SK-N-SH treated with all-trans-retinoic acid at 6 μM for 48 hours (cell line): ENCODE measurements around the gene ANXA10.

Experiments used
- ATAC-seq: fragments of 200-7000 bp; cut with Tn5 transposase; 3 replicates; pipeline ENCODE4 v1.9.1; 2020; ENCODE audit warnings: mild to moderate bottlenecking, moderate library complexity
- ARNTL ChIP-seq: fragments of 450-650 bp; formaldehyde crosslinking; IDR thresholded peaks from 2 replicates; pipeline ENCODE4 v1.5.0; 2020; ENCODE audit warnings: low read depth, mild to moderate bottlenecking, moderate library complexity, borderline replicate concordance
- BACH2 ChIP-seq: fragments of 250-450 bp; sonication (Bioruptor Pico); IDR thresholded peaks from 2 replicates; pipeline ENCODE4 v1.9.0; 2021; ENCODE audit warnings: mild to moderate bottlenecking, borderline replicate concordance
- CSDC2 ChIP-seq: fragments of 250-450 bp; sonication (Bioruptor Pico); IDR thresholded peaks from 2 replicates; pipeline ENCODE4 v1.5.0; 2020; ENCODE audit warnings: mild to moderate bottlenecking, moderate library complexity
- CSRNP3 ChIP-seq: fragments of 250-450 bp; sonication (Bioruptor Pico); IDR thresholded peaks from 2 replicates; pipeline ENCODE4 v1.5.1; 2021; ENCODE audit warnings: mild to moderate bottlenecking, moderate library complexity
- ESRRG ChIP-seq: fragments of 250-450 bp; sonication (Bioruptor Pico); IDR thresholded peaks from 2 replicates; pipeline ENCODE4 v1.6.1; 2021; ENCODE audit warnings: mild to moderate bottlenecking
- GLIS3 ChIP-seq: fragments of 250-450 bp; sonication (Bioruptor Pico); IDR thresholded peaks from 2 replicates; pipeline ENCODE4 v1.5.0; 2020; ENCODE audit warnings: mild to moderate bottlenecking, moderate library complexity
- ISL1 ChIP-seq: fragments of 250-450 bp; sonication (Bioruptor Pico); IDR thresholded peaks from 2 replicates; pipeline ENCODE4 v2.1.2; 2022; ENCODE audit warnings: mild to moderate bottlenecking, moderate library complexity
- OSR1 ChIP-seq: fragments of 250-450 bp; sonication (Bioruptor Pico); IDR thresholded peaks from 2 replicates; pipeline ENCODE4 v1.8.0; 2022; ENCODE audit warnings: moderate library complexity, mild to moderate bottlenecking, inconsistent platforms
- PATZ1 ChIP-seq: fragments of 250-450 bp; sonication (Bioruptor Pico); IDR thresholded peaks from 2 replicates; pipeline ENCODE4 v1.8.0; 2020; ENCODE audit warnings: mild to moderate bottlenecking, moderate library complexity, borderline replicate concordance
- POU6F1 ChIP-seq: fragments of 250-450 bp; sonication (Bioruptor Pico); IDR thresholded peaks from 2 replicates; pipeline ENCODE4 v1.8.0; 2021; ENCODE audit warnings: low read depth, mild to moderate bottlenecking, moderate library complexity, borderline replicate concordance
- PPARA ChIP-seq: fragments of 250-450 bp; sonication (Bioruptor Pico); IDR thresholded peaks from 2 replicates; pipeline ENCODE4 v1.5.0; 2020; ENCODE audit warnings: mild to moderate bottlenecking, borderline replicate concordance
- RARB ChIP-seq: fragments of 250-450 bp; sonication (Bioruptor Pico); IDR thresholded peaks from 2 replicates; pipeline ENCODE4 v1.8.0; 2021; ENCODE audit warnings: mild to moderate bottlenecking, moderate library complexity
- SNAI2 ChIP-seq: fragments of 250-450 bp; sonication (Bioruptor Pico); IDR thresholded peaks from 2 replicates; pipeline ENCODE4 v1.5.0; 2020; ENCODE audit warnings: mild to moderate bottlenecking, moderate library complexity
- TCF4 ChIP-seq: fragments of 250-450 bp; sonication (Bioruptor Pico); IDR thresholded peaks from 2 replicates; pipeline ENCODE4 v1.8.0; 2021; ENCODE audit warnings: mild to moderate bottlenecking, moderate library complexity, borderline replicate concordance
- TOX ChIP-seq: fragments of 250-450 bp; sonication (Bioruptor Pico); IDR thresholded peaks from 2 replicates; pipeline ENCODE4 v1.8.0; 2021; ENCODE audit warnings: mild to moderate bottlenecking, moderate library complexity, borderline replicate concordance
- ZC3H10 ChIP-seq: fragments of 250-450 bp; sonication (Bioruptor Pico); IDR thresholded peaks from 2 replicates; pipeline ENCODE4 v1.5.1; 2021; ENCODE audit warnings: mild to moderate bottlenecking, moderate library complexity
- ZFP3 ChIP-seq: fragments of 250-450 bp; sonication (Bioruptor Pico); IDR thresholded peaks from 2 replicates; pipeline ENCODE4 v1.5.0; 2020; ENCODE audit warnings: mild to moderate bottlenecking, moderate library complexity
- ZFP30 ChIP-seq: fragments of 450-650 bp; formaldehyde crosslinking; IDR thresholded peaks from 2 replicates; pipeline ENCODE4 v1.5.0; 2022; ENCODE audit warnings: mild to moderate bottlenecking, moderate library complexity
- ZNF565 ChIP-seq: fragments of 450-650 bp; formaldehyde crosslinking; conservative IDR thresholded peaks from 2 replicates; pipeline ENCODE4 v1.5.0; 2020; ENCODE audit warnings: low read depth, mild to moderate bottlenecking, moderate library complexity
- ZNF70 ChIP-seq: fragments of 450-650 bp; formaldehyde crosslinking; IDR thresholded peaks from 2 replicates; pipeline ENCODE4 v1.5.0; 2020; ENCODE audit warnings: mild to moderate bottlenecking, moderate library complexity
- ZNF8 ChIP-seq: fragments of 450-650 bp; formaldehyde crosslinking; IDR thresholded peaks from 2 replicates; pipeline ENCODE4 v1.5.0; 2020; ENCODE audit warnings: mild to moderate bottlenecking, moderate library complexity
- TF ChIP-seq, protein P1 (sequence below): fragments of 250-450 bp; sonication (Bioruptor Pico); IDR thresholded peaks from 2 replicates; pipeline ENCODE4 v1.5.1; 2020; ENCODE audit warnings: low read depth, mild to moderate bottlenecking, moderate library complexity

The ANXA10 gene

DNA sequence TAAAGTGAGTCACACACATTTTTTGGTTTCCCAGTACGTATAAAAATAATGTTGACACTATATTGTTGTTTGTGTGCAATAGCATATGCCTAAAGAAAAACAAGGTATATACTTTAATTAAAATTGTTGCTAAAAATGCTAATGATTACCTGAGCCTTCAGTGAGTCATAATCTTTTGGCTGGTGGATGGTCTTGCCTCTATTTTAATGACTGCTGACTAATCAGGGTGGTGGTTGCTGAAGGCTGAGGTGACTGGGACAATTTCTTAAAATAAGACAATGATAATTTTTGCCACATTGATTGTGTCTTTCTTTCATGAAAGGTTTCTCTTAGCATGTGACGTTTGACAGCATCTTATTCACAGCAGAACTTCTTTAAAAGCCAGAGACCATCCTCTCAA lies 21.0 kb upstream of the ANXA10 start:
- no peak for ATAC-seq
- TF ChIP-seq SNAI2 (CRISPR knock-in tag) (no peak), PATZ1 (CRISPR knock-in tag) (no peak), PPARA (CRISPR knock-in tag) (no peak), ZNF565 (CRISPR knock-in tag) (no peak), ZC3H10 (CRISPR knock-in tag) (no peak), POU6F1 (CRISPR knock-in tag) (no peak), CSDC2 (CRISPR knock-in tag) (no peak), GLIS3 (no peak), ZNF70 (CRISPR knock-in tag) (no peak), ZNF8 (no peak), TCF4 (CRISPR knock-in tag) (no peak), ZFP30 (CRISPR knock-in tag) (no peak), ISL1 (CRISPR knock-in tag) (no peak), BACH2 (CRISPR knock-in tag) (no peak), OSR1 (CRISPR knock-in tag) (no peak)
- TF ChIP-seq, protein P1, sequence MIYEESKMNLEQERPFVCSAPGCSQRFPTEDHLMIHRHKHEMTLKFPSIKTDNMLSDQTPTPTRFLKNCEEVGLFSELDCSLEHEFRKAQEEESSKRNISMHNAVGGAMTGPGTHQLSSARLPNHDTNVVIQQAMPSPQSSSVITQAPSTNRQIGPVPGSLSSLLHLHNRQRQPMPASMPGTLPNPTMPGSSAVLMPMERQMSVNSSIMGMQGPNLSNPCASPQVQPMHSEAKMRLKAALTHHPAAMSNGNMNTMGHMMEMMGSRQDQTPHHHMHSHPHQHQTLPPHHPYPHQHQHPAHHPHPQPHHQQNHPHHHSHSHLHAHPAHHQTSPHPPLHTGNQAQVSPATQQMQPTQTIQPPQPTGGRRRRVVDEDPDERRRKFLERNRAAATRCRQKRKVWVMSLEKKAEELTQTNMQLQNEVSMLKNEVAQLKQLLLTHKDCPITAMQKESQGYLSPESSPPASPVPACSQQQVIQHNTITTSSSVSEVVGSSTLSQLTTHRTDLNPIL (CRISPR knock-in tag) = no peak

GRCh38 chr4:168074861-168075260 lies 17.5 kb upstream of the ANXA10 start:
- no peak for ATAC-seq
- no peak for TF ChIP-seq ISL1 (CRISPR knock-in tag)
- no peak for TF ChIP-seq ZC3H10 (CRISPR knock-in tag)
- TF ChIP-seq ARNTL = no peak
- TF ChIP-seq, protein P1 (CRISPR knock-in tag) = no peak
- TF ChIP-seq TCF4 (CRISPR knock-in tag) = no peak
- TF ChIP-seq TOX (CRISPR knock-in tag) = no peak
- TF ChIP-seq ZFP3 (CRISPR knock-in tag) = no peak
- no peak for TF ChIP-seq PPARA (CRISPR knock-in tag)
- no peak for TF ChIP-seq CSDC2 (CRISPR knock-in tag)
- no peak for TF ChIP-seq BACH2 (CRISPR knock-in tag)
- no peak for TF ChIP-seq SNAI2 (CRISPR knock-in tag)
- no peak for TF ChIP-seq RARB (CRISPR knock-in tag)
- no peak for TF ChIP-seq ZNF565 (CRISPR knock-in tag)
- TF ChIP-seq ESRRG = no peak
- TF ChIP-seq GLIS3 = no peak
- no peak for TF ChIP-seq ZNF70 (CRISPR knock-in tag)
- TF ChIP-seq CSRNP3 (CRISPR knock-in tag) = no peak
- no peak for TF ChIP-seq OSR1 (CRISPR knock-in tag)
- TF ChIP-seq ZFP30 (CRISPR knock-in tag) = no peak
- TF ChIP-seq ZNF8 = no peak

- TF ChIP-seq GLIS3 (no peak), CSDC2 (CRISPR knock-in tag) (no peak), ZFP30 (CRISPR knock-in tag) (no peak), ARNTL (no peak), ZNF70 (CRISPR knock-in tag) (no peak), CSRNP3 (CRISPR knock-in tag) (no peak), TOX (CRISPR knock-in tag) (no peak), TCF4 (CRISPR knock-in tag) (no peak), PATZ1 (CRISPR knock-in tag) (no peak)
- ATAC-seq = peak; percentile 89
Measured at GRCh38 chr4:168076989-168077725, 15.2 kb upstream of the ANXA10 start.
